ENCODE results near the gene DDIAS. TPM values are rescaled to one million over a fixed set of nuclear protein-coding genes. Genes with fewer than 3 reads are reported as not detected.

The DDIAS gene
- total and polyA plus RNA-seq, 10 of the 15 experiments (the other 5 are each of a cell fraction or from before 2014, with no cell fraction given) = 6.9 to 27.8 (median 12.9) TPM

DNA sequence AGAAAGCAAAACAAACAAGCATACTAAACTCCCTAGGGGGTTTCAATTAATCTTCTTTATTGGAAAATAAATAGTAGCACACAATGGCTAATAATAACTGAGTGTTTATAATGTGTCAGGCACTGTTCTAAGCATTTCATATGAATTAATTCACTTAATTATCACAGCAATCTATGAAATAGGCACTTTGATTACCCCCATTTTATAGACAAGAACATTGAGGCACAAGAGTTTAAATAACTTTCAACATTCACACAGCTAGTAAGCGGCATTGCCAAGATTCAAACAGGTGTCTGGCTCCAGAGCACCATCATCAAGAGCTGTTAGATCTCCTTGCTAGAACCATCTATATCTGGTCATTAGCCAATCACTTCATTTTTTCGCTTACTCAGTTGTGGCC is 44.4 kb upstream of the DDIAS start:
- H3K4me2 ChIP-seq (ENCODE audit: control insufficient read depth, insufficient read depth) = no peak overlapping the region
- intact Hi-C loops (cut with micrococcal nuclease; ENCODE audit: unreplicated experiment) (no loop called here), in situ Hi-C loops (cut with MboI) (no loop called here)
- H3K27ac ChIP-seq (ENCODE audit: control insufficient read depth, insufficient read depth) = no peak overlapping the region
- POLR2A ChIA-PET = interaction anchor here (0.7 kb wide), 1 partner anchor 28 kb away, joined by 3 read pairs; no protein-coding TSS in a partner anchor
- H3K4me3 ChIP-seq = no peak overlapping the region
- CTCF ChIA-PET = interaction anchor here (1.5 kb wide), 1 partner anchor 10 kb away, joined by 9 read pairs; no protein-coding TSS in a partner anchor
- TF ChIP-seq PAX5 (IDR thresholded peaks at IDR 0.05; ENCODE audit: borderline replicate concordance, low read depth, low read length) (no peak), CHD4 (IDR thresholded peaks at IDR 0.05) (no peak), TBL1XR1 (IDR thresholded peaks at IDR 0.05; ENCODE audit: low read depth, low read length) (no peak), TCF7 (IDR thresholded peaks at IDR 0.05; ENCODE audit: borderline replicate concordance) (no peak), RUNX3 (IDR thresholded peaks at IDR 0.05; ENCODE audit: low read length) (no peak), LARP7 (IDR thresholded peaks at IDR 0.05) (no peak)
- TF ChIP-seq, protein P1, sequence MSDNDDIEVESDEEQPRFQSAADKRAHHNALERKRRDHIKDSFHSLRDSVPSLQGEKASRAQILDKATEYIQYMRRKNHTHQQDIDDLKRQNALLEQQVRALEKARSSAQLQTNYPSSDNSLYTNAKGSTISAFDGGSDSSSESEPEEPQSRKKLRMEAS (IDR thresholded peaks at IDR 0.05; ENCODE audit: low read depth, low read length) = no peak
- FAIRE-seq = no peak
- SMC1A ChIA-PET (ENCODE audit: uncharacterized antibody, unreplicated experiment) = interaction anchor here (1.0 kb wide), 1 partner anchor 10 kb away, joined by 3 read pairs; no protein-coding TSS in a partner anchor
- no peaks in the 10 kb centered on the region for H3K79me2 ChIP-seq (ENCODE audit: control insufficient read depth, insufficient read depth, low read length)
- 79% methylated on average over 2 of the region's 2 CpGs for WGBS (ENCODE audit: insufficient coverage, insufficient replicate concordance, low lambda C conversion rate, missing lambda C conversion rate)
- no peaks in the 10 kb centered on the region for H3K27me3 ChIP-seq (replicated peaks in 1 of 2; ENCODE audit: control insufficient read depth in 2 of 2, insufficient read depth in 2 of 2, low read length in 1 of 2)
- BruUV-seq (replicated peaks) = no TSS peak
- no peaks in the 10 kb centered on the region for H3K36me3 ChIP-seq (ENCODE audit: control insufficient read depth in 2 of 2, insufficient read depth in 2 of 2, low read length in 1 of 2)
- ATAC-seq = no peak
- H3K9me3 ChIP-seq (replicated peaks; ENCODE audit: control insufficient read depth, insufficient read depth, low read length) = no peaks in the 10 kb centered on the region
- no peaks in the 10 kb centered on the region for H3K4me1 ChIP-seq (ENCODE audit: control insufficient read depth, insufficient read depth, low read length)
- H4K20me1 ChIP-seq (ENCODE audit: control insufficient read depth, insufficient read depth) = no peaks in the 10 kb centered on the region
- no peak for DNase-seq (ENCODE audit: low read depth, low spot score)
- no peak overlapping the region for H2AFZ ChIP-seq (ENCODE audit: control insufficient read depth, low read depth, low read length)
- RAD21 ChIA-PET (ENCODE audit: unreplicated experiment) = interaction anchor here (0.7 kb wide), 1 partner anchor 250 kb away, joined by 3 read pairs; no protein-coding TSS in a partner anchor
- H3K9ac ChIP-seq (ENCODE audit: control insufficient read depth, insufficient read depth, low read length) = no peak overlapping the region

DNA sequence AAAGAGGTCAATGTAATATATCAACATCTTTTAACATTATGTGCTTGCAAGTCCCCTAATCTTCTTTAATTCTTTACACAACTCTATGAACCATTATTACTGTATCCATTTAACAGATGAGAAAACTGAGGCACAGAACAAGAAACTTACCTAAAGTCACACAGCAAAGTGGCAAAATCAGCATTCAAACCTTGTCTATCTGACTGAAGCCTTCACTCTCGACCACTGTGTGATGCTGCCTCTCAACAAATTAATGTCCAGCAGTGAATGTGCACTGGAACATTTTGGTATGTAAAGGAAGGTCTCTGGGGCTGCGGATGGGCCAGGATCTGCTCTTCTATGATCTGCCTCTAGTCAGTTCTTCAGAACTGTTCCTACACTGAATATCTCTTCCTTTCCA is 43.4 kb upstream of the DDIAS start:
- Histone ChIP-seq H3K79me2 (ENCODE audit: control insufficient read depth, insufficient read depth, low read length) (no peaks in the 10 kb centered on the region), H3K9me3 (replicated peaks; ENCODE audit: control insufficient read depth, insufficient read depth, low read length) (no peaks in the 10 kb centered on the region), H3K9ac (ENCODE audit: control insufficient read depth, insufficient read depth, low read length) (no peak overlapping the region), H3K4me3 (no peak overlapping the region), H3K27ac (ENCODE audit: control insufficient read depth, insufficient read depth) (no peak overlapping the region), H2AFZ (ENCODE audit: control insufficient read depth, low read depth, low read length) (no peak overlapping the region), H3K4me1 (ENCODE audit: control insufficient read depth, insufficient read depth, low read length) (peaks cover 4% of the 10 kb centered on the region), H3K4me2 (ENCODE audit: control insufficient read depth, insufficient read depth) (no peak overlapping the region), H3K36me3 (ENCODE audit: control insufficient read depth in 2 of 2, insufficient read depth in 2 of 2, low read length in 1 of 2) (no peaks in the 10 kb centered on the region), H4K20me1 (ENCODE audit: control insufficient read depth, insufficient read depth) (no peaks in the 10 kb centered on the region), H3K27me3 (replicated peaks in 1 of 2; ENCODE audit: control insufficient read depth in 2 of 2, insufficient read depth in 2 of 2, low read length in 1 of 2) (no peaks in the 10 kb centered on the region)
- no TSS peak for BruUV-seq (replicated peaks)
- ChIA-PET RAD21 (ENCODE audit: unreplicated experiment) (no interaction called here), CTCF (no interaction called here), POLR2A (no interaction called here), SMC1A (ENCODE audit: uncharacterized antibody, unreplicated experiment) (no interaction called here)
- DNase-seq (ENCODE audit: low read depth, low spot score) = no peak
- no peak for FAIRE-seq
- intact Hi-C loops (cut with micrococcal nuclease; ENCODE audit: unreplicated experiment) (no loop called here), in situ Hi-C loops (cut with MboI) (no loop called here)
- ATAC-seq = no peak
- WGBS (ENCODE audit: insufficient coverage, insufficient replicate concordance, low lambda C conversion rate, missing lambda C conversion rate) = 79% methylated on average over 2 of the region's 2 CpGs
- no peak for TF ChIP-seq SMC3 (IDR thresholded peaks at IDR 0.05; ENCODE audit: borderline replicate concordance, low read length)
- no peak for TF ChIP-seq IKZF2 (IDR thresholded peaks at IDR 0.05)
- no peak for TF ChIP-seq ZNF207 (IDR thresholded peaks at IDR 0.05; ENCODE audit: borderline replicate concordance)
- TF ChIP-seq, protein P2, sequence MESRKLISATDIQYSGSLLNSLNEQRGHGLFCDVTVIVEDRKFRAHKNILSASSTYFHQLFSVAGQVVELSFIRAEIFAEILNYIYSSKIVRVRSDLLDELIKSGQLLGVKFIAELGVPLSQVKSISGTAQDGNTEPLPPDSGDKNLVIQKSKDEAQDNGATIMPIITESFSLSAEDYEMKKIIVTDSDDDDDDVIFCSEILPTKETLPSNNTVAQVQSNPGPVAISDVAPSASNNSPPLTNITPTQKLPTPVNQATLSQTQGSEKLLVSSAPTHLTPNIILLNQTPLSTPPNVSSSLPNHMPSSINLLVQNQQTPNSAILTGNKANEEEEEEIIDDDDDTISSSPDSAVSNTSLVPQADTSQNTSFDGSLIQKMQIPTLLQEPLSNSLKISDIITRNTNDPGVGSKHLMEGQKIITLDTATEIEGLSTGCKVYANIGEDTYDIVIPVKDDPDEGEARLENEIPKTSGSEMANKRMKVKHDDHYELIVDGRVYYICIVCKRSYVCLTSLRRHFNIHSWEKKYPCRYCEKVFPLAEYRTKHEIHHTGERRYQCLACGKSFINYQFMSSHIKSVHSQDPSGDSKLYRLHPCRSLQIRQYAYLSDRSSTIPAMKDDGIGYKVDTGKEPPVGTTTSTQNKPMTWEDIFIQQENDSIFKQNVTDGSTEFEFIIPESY (IDR thresholded peaks at IDR 0.05) = no peak
- TF ChIP-seq, protein P3, sequence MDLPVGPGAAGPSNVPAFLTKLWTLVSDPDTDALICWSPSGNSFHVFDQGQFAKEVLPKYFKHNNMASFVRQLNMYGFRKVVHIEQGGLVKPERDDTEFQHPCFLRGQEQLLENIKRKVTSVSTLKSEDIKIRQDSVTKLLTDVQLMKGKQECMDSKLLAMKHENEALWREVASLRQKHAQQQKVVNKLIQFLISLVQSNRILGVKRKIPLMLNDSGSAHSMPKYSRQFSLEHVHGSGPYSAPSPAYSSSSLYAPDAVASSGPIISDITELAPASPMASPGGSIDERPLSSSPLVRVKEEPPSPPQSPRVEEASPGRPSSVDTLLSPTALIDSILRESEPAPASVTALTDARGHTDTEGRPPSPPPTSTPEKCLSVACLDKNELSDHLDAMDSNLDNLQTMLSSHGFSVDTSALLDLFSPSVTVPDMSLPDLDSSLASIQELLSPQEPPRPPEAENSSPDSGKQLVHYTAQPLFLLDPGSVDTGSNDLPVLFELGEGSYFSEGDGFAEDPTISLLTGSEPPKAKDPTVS (IDR thresholded peaks at IDR 0.05; ENCODE audit: low read depth, low read length) = no peak
- TF ChIP-seq, protein P4, sequence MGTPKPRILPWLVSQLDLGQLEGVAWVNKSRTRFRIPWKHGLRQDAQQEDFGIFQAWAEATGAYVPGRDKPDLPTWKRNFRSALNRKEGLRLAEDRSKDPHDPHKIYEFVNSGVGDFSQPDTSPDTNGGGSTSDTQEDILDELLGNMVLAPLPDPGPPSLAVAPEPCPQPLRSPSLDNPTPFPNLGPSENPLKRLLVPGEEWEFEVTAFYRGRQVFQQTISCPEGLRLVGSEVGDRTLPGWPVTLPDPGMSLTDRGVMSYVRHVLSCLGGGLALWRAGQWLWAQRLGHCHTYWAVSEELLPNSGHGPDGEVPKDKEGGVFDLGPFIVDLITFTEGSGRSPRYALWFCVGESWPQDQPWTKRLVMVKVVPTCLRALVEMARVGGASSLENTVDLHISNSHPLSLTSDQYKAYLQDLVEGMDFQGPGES (IDR thresholded peaks at IDR 0.05) = no peak
- TF ChIP-seq LARP7 (IDR thresholded peaks at IDR 0.05) = no peak
- no peak for TF ChIP-seq RAD51 (IDR thresholded peaks at IDR 0.05)
- no peak for TF ChIP-seq MTA3 (IDR thresholded peaks at IDR 0.05; ENCODE audit: borderline replicate concordance, low read length)
- no peak for TF ChIP-seq SMARCA5 (IDR thresholded peaks at IDR 0.05)
